Prostate gland (tissue), 2 donors: ENCODE data around the gene SLCO4A1. TPM values are rescaled to one million over a fixed set of nuclear protein-coding genes. Genes with fewer than 3 reads are reported as not detected.

Source experiments
- DNase-seq: peaks from one replicate; pipeline ENCODE4 v3.0.0-alpha.2; 2019; ENCODE audit warnings: low spot score
- H3K27ac ChIP-seq, 2 donors: fragments of 200-600 bp; sonication (generic); 2 replicates each; pipeline ENCODE4 v1.5.1; 2017 to 2019
- H3K27me3 ChIP-seq: fragments of 200-600 bp; sonication (generic); replicated peaks from 2 replicates; pipeline ENCODE4 v1.5.1; 2019; ENCODE audit not compliant: insufficient read depth
- H3K36me3 ChIP-seq, 2 donors: fragments of 200-600 bp; sonication (generic); 1 replicate in 1 of 2; 2 replicates in 1 of 2; pipeline versions ENCODE4 v1.5.1 to v1.8.1; 2017 to 2019
- H3K4me1 ChIP-seq: fragments of 200-600 bp; sonication (generic); replicated peaks from 2 replicates; pipeline ENCODE4 v1.5.1; 2019
- H3K4me3 ChIP-seq, 2 donors: fragments of 200-600 bp; sonication (generic); 2 replicates each; pipeline ENCODE4 v1.5.1; 2017 to 2019
- H3K9me3 ChIP-seq: fragments of 200-600 bp; sonication (generic); 2 replicates; pipeline ENCODE4 v1.5.1; 2017
- CTCF ChIP-seq, 4 experiments: fragments of 200-600 bp in 2 of 4; fragments of 450-650 bp in 2 of 4; sonication (generic) in 2 of 4; IDR thresholded peaks; 1 replicate in 3 of 4; 2 replicates in 1 of 4; pipeline ENCODE4 v1.5.1; 2016 to 2019; ENCODE audit warnings: antibody characterized with exemption in 4 of 4, mild to moderate bottlenecking in 2 of 4, moderate library complexity in 2 of 4
- POLR2A ChIP-seq: fragments of 450-650 bp; IDR thresholded peaks from one replicate; pipeline ENCODE4 v1.6.1; 2016; ENCODE audit warnings: antibody characterized with exemption, mild to moderate bottlenecking
- POLR2AphosphoS5 ChIP-seq: sonication (generic); formaldehyde crosslinking; IDR thresholded peaks from one replicate; pipeline ENCODE4 v1.6.1; 2017; ENCODE audit warnings: antibody characterized with exemption
- WGBS: methylation state at CpG from one replicate; pipeline ENCODE4 v1.1.5; 2018; 5-methylcytosine and 5-hydroxymethylcytosine counted together
- intact Hi-C: fragments of 100-400 bp; cut with DNase I; formaldehyde crosslinking; loops from one replicate; pipeline ENCODE4 v1.14.2; 2022
- total RNA-seq, 2 donors: library from RNA; depleted of rRNA; stranded (reverse); fragments of >200 nt; gene quantifications; one replicate each; pipeline ENCODE4 v1.1.0, GENCODE V29; 2016

SLCO4A1 gene
- total RNA-seq, 2 donors from 2014 or later = 4.5 to 12.3 TPM

- Histone ChIP-seq H3K4me1 (no peaks in the 10 kb centered on the region), H3K27ac (no peak overlapping the region), H3K27me3 (peaks cover 2% of the 10 kb centered on the region), H3K36me3 (no peaks in the 10 kb centered on the region), H3K4me3 (no peak overlapping the region), H3K9me3 (no peaks in the 10 kb centered on the region)
- intact Hi-C loops = no loop called here
- WGBS = 67% methylated on average over 16 of the region's 16 CpGs
- TF ChIP-seq POLR2A = no peak
- TF ChIP-seq CTCF (IDR thresholded peaks at IDR 0.05) = no peak
- no peak for TF ChIP-seq POLR2AphosphoS5
- no peak for DNase-seq
These were observed 54.2 kb downstream of the SLCO4A1 start for GRCh38 chr20:62696434-62696957.

- no peak for TF ChIP-seq CTCF (IDR thresholded peaks at IDR 0.05)
- TF ChIP-seq POLR2AphosphoS5 = no peak
- no peak for TF ChIP-seq POLR2A
- Histone ChIP-seq H3K36me3 (no peaks in the 10 kb centered on the region), H3K4me1 (no peaks in the 10 kb centered on the region), H3K4me3 (no peak overlapping the region), H3K9me3 (no peaks in the 10 kb centered on the region), H3K27ac (no peak overlapping the region), H3K27me3 (peaks cover 2% of the 10 kb centered on the region)
- intact Hi-C loops = no loop called here
- DNase-seq = no peak
- 84% methylated on average over 10 of the region's 10 CpGs for WGBS
These were observed 54.7 kb downstream of the SLCO4A1 start for GRCh38 chr20:62696989-62697388.

- H3K27me3 ChIP-seq = peaks cover 2% of the 10 kb centered on the region
- H3K4me3 ChIP-seq = no peak overlapping the region
- no peaks in the 10 kb centered on the region for H3K36me3 ChIP-seq
- no peak for TF ChIP-seq POLR2A
- no peak for TF ChIP-seq POLR2AphosphoS5
- no peak for TF ChIP-seq CTCF (IDR thresholded peaks at IDR 0.05)
- intact Hi-C loops = no loop called here
- no peaks in the 10 kb centered on the region for H3K9me3 ChIP-seq
- H3K4me1 ChIP-seq = no peaks in the 10 kb centered on the region
- H3K27ac ChIP-seq = no peak overlapping the region
- WGBS = 58% methylated on average over 11 of the region's 11 CpGs
- no peak for DNase-seq
These were observed 55.2 kb downstream of the SLCO4A1 start for GRCh38 chr20:62697468-62697912.

GRCh38 chr20:62698231-62698630, 55.9 kb downstream of the SLCO4A1 start:
- no peak for TF ChIP-seq POLR2AphosphoS5
- no peak for TF ChIP-seq POLR2A
- TF ChIP-seq CTCF (IDR thresholded peaks at IDR 0.05) = no peak
- Histone ChIP-seq H3K36me3 (no peaks in the 10 kb centered on the region), H3K27me3 (no peaks in the 10 kb centered on the region), H3K4me1 (no peaks in the 10 kb centered on the region), H3K27ac (no peak overlapping the region), H3K9me3 (no peaks in the 10 kb centered on the region), H3K4me3 (no peak overlapping the region)
- intact Hi-C loops = no loop called here
- DNase-seq = no peak
- 89% methylated on average over 14 of the region's 14 CpGs for WGBS

GRCh38 chr20:62699296-62699695, 57.0 kb downstream of the SLCO4A1 start:
- intact Hi-C loops = no loop called here
- no peaks in the 10 kb centered on the region for H3K27me3 ChIP-seq
- WGBS = 93% methylated on average over 19 of the region's 19 CpGs

More at GRCh38 chr20:62699296-62699695, 57.0 kb downstream of the SLCO4A1 start:
- no peak overlapping the region for H3K4me3 ChIP-seq
- H3K4me1 ChIP-seq = no peaks in the 10 kb centered on the region
- H3K9me3 ChIP-seq = no peaks in the 10 kb centered on the region
- no peak overlapping the region for H3K27ac ChIP-seq
- TF ChIP-seq CTCF (IDR thresholded peaks at IDR 0.05) (no peak), POLR2A (no peak), POLR2AphosphoS5 (no peak)
- no peak for DNase-seq
- H3K36me3 ChIP-seq = no peaks in the 10 kb centered on the region
